ENCODE measurements around the gene MKRN3. TPM values are rescaled to one million over a fixed set of nuclear protein-coding genes. Genes with fewer than 3 reads are reported as not detected.

MKRN3 gene
- total RNA-seq (ENCODE audit: low replicate concordance): 0.34 TPM in 1 of 2 replicates, not detected in the other
- long read RNA-seq: 0 reads

DNA sequence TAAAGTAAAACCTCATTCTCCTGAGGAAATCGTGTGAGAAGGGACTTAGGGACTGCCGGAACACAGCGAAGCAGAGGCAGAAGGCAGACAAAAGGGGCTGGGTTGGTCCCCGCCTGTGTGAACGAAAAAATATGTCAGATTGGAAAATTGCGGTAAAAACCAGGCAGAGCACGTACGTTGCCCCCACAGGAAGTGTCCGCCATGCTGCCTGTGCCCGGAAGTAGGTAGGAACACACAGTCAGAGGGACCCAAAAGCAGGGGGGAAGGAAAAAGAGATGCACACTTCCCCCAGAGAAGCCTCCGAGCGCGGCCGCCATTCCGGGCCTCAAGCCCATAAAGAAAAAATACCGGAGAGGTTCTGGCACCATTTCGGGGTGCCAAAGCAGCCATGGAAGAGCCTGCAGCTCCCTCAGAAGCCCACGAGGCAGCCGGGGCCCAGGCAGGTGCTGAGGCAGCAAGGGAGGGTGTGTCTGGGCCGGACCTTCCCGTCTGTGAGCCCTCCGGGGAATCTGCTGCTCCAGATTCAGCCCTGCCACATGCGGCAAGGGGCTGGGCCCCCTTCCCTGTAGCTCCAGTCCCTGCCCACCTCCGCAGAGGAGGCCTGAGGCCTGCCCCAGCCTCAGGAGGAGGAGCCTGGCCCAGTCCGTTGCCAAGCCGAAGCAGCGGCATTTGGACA lies at the start of gene MKRN3:
MKRN3 (plus strand) TSS at position 280 of the 676 bp plus-strand sequence; CDS start at position 389, 109 bp downstream.
- TF ChIP-seq, protein P1, sequence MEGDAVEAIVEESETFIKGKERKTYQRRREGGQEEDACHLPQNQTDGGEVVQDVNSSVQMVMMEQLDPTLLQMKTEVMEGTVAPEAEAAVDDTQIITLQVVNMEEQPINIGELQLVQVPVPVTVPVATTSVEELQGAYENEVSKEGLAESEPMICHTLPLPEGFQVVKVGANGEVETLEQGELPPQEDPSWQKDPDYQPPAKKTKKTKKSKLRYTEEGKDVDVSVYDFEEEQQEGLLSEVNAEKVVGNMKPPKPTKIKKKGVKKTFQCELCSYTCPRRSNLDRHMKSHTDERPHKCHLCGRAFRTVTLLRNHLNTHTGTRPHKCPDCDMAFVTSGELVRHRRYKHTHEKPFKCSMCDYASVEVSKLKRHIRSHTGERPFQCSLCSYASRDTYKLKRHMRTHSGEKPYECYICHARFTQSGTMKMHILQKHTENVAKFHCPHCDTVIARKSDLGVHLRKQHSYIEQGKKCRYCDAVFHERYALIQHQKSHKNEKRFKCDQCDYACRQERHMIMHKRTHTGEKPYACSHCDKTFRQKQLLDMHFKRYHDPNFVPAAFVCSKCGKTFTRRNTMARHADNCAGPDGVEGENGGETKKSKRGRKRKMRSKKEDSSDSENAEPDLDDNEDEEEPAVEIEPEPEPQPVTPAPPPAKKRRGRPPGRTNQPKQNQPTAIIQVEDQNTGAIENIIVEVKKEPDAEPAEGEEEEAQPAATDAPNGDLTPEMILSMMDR (conservative IDR thresholded peaks at IDR 0.05): no peak
- Mint-ChIP-seq H3K4me3 (no peak within 1 kb of the TSS), H3K27ac (no peak within 1 kb of the TSS), H3K27me3 (no peaks in the 10 kb centered on the region), H3K4me1 (ENCODE audit: unreplicated experiment) (no peaks in the 10 kb centered on the region), H3K9me3 (no peaks in the 10 kb centered on the region), H3K36me3 (no peaks in the 10 kb centered on the region)
- DNase-seq (ENCODE audit: extremely low spot score, unreplicated experiment): no peak

- Mint-ChIP-seq H3K9me3 (peaks cover 4% of the 10 kb centered on the region), H3K27me3 (no peaks in the 10 kb centered on the region), H3K36me3 (no peaks in the 10 kb centered on the region), H3K4me3 (no peak overlapping the region), H3K27ac (no peak overlapping the region), H3K4me1 (ENCODE audit: unreplicated experiment) (no peaks in the 10 kb centered on the region)
- TF ChIP-seq, protein P1 (conservative IDR thresholded peaks at IDR 0.05): no peak
- no peak for DNase-seq (ENCODE audit: extremely low spot score, unreplicated experiment)
Observed at GRCh38 chr15:23516866-23517265, 48.6 kb upstream of the MKRN3 start.

- peaks cover 4% of the 10 kb centered on the region for H3K9me3 Mint-ChIP-seq
- TF ChIP-seq, protein P1 (conservative IDR thresholded peaks at IDR 0.05): no peak
- no peaks in the 10 kb centered on the region for H3K27me3 Mint-ChIP-seq
- no peaks in the 10 kb centered on the region for H3K36me3 Mint-ChIP-seq
- DNase-seq (ENCODE audit: extremely low spot score, unreplicated experiment): no peak
- no peaks in the 10 kb centered on the region for H3K4me1 Mint-ChIP-seq (ENCODE audit: unreplicated experiment)
- H3K4me3 Mint-ChIP-seq: no peak overlapping the region
- H3K27ac Mint-ChIP-seq: no peak overlapping the region
Observed at GRCh38 chr15:23518104-23518503, 47.4 kb upstream of the MKRN3 start.

- no peak overlapping the region for H3K27ac Mint-ChIP-seq
- TF ChIP-seq, protein P1 (conservative IDR thresholded peaks at IDR 0.05): no peak
- H3K9me3 Mint-ChIP-seq: no peaks in the 10 kb centered on the region
- no peaks in the 10 kb centered on the region for H3K4me1 Mint-ChIP-seq (ENCODE audit: unreplicated experiment)
- no peak for DNase-seq (ENCODE audit: extremely low spot score, unreplicated experiment)
- no peaks in the 10 kb centered on the region for H3K36me3 Mint-ChIP-seq
- no peak overlapping the region for H3K4me3 Mint-ChIP-seq
- no peaks in the 10 kb centered on the region for H3K27me3 Mint-ChIP-seq
Observed at GRCh38 chr15:23524816-23525215, 40.7 kb upstream of the MKRN3 start.

DNA sequence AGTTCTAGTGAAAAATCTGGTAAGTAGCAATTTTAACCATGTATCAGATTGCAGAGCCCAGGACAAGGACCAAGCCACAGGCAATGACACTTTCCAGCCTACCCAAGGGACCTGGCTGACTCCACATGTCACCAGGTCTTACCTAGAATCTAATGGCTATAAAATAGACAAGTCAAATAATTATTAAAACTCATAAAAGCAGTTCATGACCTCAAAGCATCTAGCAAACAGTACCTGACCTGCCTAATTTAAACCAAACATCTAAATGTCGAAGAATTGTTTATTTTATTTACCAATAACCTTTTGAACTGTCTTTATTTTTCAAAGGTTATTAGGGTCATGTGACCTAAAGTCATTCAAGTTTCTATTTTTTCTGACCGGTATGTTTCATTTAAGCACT lies 35.6 kb upstream of the MKRN3 start:
- Mint-ChIP-seq H3K4me3 (no peak overlapping the region), H3K27me3 (no peaks in the 10 kb centered on the region), H3K27ac (no peak overlapping the region), H3K9me3 (peaks cover 9% of the 10 kb centered on the region), H3K36me3 (no peaks in the 10 kb centered on the region), H3K4me1 (ENCODE audit: unreplicated experiment) (no peaks in the 10 kb centered on the region)
- no peak for DNase-seq (ENCODE audit: extremely low spot score, unreplicated experiment)
- TF ChIP-seq, protein P1 (conservative IDR thresholded peaks at IDR 0.05): no peak

Data from type B pancreatic cell (in vitro differentiated cells).